Measurements from ENCODE around the gene WIPI1. TPM values are rescaled to one million over a fixed set of nuclear protein-coding genes. Genes with fewer than 3 reads are reported as not detected.

The WIPI1 gene
- total RNA-seq, 1 donor from 2014 or later = 79.5 TPM

DNA sequence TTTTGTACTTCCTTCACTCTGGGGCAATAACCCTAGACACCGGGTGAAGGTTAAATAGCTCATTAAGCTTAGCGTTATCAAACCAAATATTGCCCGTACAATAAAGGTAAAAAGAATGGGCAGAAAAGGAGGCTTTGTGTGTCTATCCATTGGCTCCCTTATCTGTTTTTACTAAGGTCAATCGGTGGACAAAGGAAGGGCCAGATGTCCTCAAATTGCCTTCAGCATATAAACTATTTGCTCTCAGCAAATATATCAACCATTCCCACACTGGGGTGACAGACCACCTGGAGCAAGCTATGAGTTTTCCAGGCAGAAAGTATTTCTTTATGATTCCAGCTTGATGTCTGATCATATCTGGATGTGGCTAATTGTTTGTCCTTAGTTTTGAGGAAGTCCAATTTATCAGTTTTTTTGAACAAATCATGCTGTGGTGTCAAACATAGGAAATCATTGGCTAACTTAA is 25.3 kb upstream of the WIPI1 start:
- TF ChIP-seq, protein P1, sequence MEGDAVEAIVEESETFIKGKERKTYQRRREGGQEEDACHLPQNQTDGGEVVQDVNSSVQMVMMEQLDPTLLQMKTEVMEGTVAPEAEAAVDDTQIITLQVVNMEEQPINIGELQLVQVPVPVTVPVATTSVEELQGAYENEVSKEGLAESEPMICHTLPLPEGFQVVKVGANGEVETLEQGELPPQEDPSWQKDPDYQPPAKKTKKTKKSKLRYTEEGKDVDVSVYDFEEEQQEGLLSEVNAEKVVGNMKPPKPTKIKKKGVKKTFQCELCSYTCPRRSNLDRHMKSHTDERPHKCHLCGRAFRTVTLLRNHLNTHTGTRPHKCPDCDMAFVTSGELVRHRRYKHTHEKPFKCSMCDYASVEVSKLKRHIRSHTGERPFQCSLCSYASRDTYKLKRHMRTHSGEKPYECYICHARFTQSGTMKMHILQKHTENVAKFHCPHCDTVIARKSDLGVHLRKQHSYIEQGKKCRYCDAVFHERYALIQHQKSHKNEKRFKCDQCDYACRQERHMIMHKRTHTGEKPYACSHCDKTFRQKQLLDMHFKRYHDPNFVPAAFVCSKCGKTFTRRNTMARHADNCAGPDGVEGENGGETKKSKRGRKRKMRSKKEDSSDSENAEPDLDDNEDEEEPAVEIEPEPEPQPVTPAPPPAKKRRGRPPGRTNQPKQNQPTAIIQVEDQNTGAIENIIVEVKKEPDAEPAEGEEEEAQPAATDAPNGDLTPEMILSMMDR (IDR thresholded peaks at IDR 0.05; ENCODE audit: insufficient read depth, low read length, severe bottlenecking) = no peak
- DNase-seq (ENCODE audit: low read depth) = no peak
- H3K36me3 ChIP-seq (ENCODE audit: control insufficient read depth, insufficient read depth, low read length) = no peaks in the 10 kb centered on the region
- peak; percentile 40 for FAIRE-seq
- peaks cover 7% of the 10 kb centered on the region for H3K27me3 ChIP-seq (ENCODE audit: control insufficient read depth, insufficient read depth, low read length)
- no peak overlapping the region for H3K4me3 ChIP-seq (ENCODE audit: low read depth, low read length)

DNA sequence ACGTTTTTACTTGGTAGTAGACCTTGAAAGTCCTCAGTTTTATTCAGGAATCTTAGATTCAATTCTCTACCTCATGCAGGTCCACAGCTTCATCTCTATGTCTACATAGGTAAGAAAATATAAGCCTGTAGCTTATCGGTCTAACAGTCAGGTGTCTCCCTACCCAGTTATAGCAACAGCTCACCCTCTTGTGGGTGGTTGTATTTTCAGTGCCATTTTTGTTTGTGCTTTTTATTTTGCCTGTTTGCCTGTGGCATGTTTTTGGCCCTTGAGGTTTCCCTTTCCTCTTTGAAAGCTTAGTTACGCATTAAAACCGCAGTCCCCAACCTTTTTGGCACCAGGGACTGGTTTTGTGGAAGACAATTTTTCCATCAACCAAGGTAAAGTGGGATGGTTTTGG is 23.6 kb upstream of the WIPI1 start:
- Histone ChIP-seq H3K27me3 (ENCODE audit: control insufficient read depth, insufficient read depth, low read length) (peaks cover 7% of the 10 kb centered on the region), H3K4me3 (ENCODE audit: low read depth, low read length) (no peak overlapping the region), H3K36me3 (ENCODE audit: control insufficient read depth, insufficient read depth, low read length) (no peaks in the 10 kb centered on the region)
- DNase-seq (ENCODE audit: low read depth) (no peak), FAIRE-seq (no peak)
- TF ChIP-seq, protein P1 (IDR thresholded peaks at IDR 0.05; ENCODE audit: insufficient read depth, low read length, severe bottlenecking) = no peak

DNA sequence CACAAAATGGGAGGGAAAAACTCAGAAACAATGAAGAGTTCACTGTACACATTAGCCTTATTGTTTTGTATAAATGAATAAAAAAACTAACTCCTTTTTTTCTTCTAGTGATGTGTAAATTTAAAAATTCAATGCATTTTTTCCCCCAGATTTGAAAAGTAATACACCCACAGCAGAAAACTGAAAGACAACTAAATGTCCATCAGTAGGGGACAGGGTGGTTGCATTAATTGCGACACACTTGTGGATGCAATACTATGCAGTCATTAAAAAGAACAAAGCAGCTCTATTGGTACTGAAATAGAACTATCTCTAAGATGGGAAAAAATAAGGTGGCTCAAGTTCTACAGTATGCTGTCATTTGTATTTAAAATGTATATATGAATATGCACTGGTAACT is 13.7 kb upstream of the WIPI1 start:
- Histone ChIP-seq H3K4me3 (ENCODE audit: low read depth, low read length) (no peak overlapping the region), H3K27me3 (ENCODE audit: control insufficient read depth, insufficient read depth, low read length) (peaks cover 1% of the 10 kb centered on the region), H3K36me3 (ENCODE audit: control insufficient read depth, insufficient read depth, low read length) (no peaks in the 10 kb centered on the region)
- TF ChIP-seq, protein P1 (IDR thresholded peaks at IDR 0.05; ENCODE audit: insufficient read depth, low read length, severe bottlenecking) = no peak
- no peak for FAIRE-seq
- no peak for DNase-seq (ENCODE audit: low read depth)

DNA sequence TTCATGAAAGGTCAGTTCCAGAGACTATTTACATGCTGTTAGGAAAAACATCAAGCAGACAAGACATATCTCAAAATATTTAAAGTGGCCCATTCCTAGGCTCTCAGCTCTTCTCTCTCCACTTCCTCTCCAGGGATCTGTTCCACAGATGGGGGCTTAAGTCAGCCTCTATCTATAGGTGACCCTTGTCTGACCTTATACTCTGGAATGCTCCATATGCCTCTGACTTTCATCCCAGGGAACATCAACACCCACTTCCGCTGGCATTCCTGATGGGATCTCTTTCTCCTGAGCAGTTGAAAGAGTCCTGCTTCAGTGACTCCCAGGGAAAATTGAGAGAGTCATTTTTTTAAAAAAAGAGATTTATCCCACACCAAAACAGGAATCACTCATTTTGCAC is 11.5 kb upstream of the WIPI1 start:
- Histone ChIP-seq H3K36me3 (ENCODE audit: control insufficient read depth, insufficient read depth, low read length) (no peaks in the 10 kb centered on the region), H3K4me3 (ENCODE audit: low read depth, low read length) (no peak overlapping the region), H3K27me3 (ENCODE audit: control insufficient read depth, insufficient read depth, low read length) (peaks cover 1% of the 10 kb centered on the region)
- no peak for FAIRE-seq
- no peak for DNase-seq (ENCODE audit: low read depth)
- TF ChIP-seq, protein P1 (IDR thresholded peaks at IDR 0.05; ENCODE audit: insufficient read depth, low read length, severe bottlenecking) = no peak

DNA sequence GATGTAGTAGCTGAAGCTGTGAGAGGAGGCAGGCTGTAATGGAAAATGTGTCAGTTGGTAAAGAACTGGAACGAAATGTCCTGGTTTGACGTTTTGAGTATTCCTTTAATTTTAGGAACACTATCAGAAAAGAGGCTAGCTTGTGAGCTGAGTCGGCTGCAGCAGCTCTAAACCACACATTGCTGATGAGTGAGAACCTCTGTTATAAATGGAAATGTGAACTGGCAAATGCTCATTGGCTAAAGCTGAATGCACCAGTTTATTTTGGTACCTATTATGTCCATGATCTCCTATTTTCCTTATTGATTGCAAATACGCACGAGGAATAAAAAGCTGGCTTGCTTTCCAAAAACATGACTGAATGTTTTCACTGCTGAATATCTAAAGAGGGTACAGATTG is 11.0 kb upstream of the WIPI1 start:
- no peak for DNase-seq (ENCODE audit: low read depth)
- TF ChIP-seq, protein P1 (IDR thresholded peaks at IDR 0.05; ENCODE audit: insufficient read depth, low read length, severe bottlenecking) = no peak
- Histone ChIP-seq H3K4me3 (ENCODE audit: low read depth, low read length) (no peak overlapping the region), H3K27me3 (ENCODE audit: control insufficient read depth, insufficient read depth, low read length) (peaks cover 1% of the 10 kb centered on the region), H3K36me3 (ENCODE audit: control insufficient read depth, insufficient read depth, low read length) (no peaks in the 10 kb centered on the region)
- no peak for FAIRE-seq
